AML-193 (cell line): Measurements from ENCODE around the gene MGMT.

Experiments
- DNase-seq, 2 experiments: peaks; one replicate each; lab custom pipeline; 2025; lab: John Stamatoyannopoulos, UW

Gene MGMT

GRCh38 chr10:129654461-129654860 lies 187.4 kb downstream of the MGMT start:
- DNase-seq: no peak

- DNase-seq: no peak
Observed at GRCh38 chr10:129655007-129655678, 188.1 kb downstream of the MGMT start.

GRCh38 chr10:129655679-129656031 lies 188.6 kb downstream of the MGMT start:
- DNase-seq: no peak

GRCh38 chr10:129656642-129657041 lies 189.6 kb downstream of the MGMT start:
- no peak for DNase-seq

- no peak for DNase-seq
Observed at GRCh38 chr10:129657297-129658017, 190.4 kb downstream of the MGMT start.

- DNase-seq: no peak
Observed at GRCh38 chr10:129658376-129659072, 191.5 kb downstream of the MGMT start.

GRCh38 chr10:129659508-129660268 lies 192.6 kb downstream of the MGMT start:
- no peak for DNase-seq

GRCh38 chr10:129660569-129660968 lies 193.5 kb downstream of the MGMT start:
- no peak for DNase-seq

GRCh38 chr10:129662426-129662825 lies 195.4 kb downstream of the MGMT start:
- no peak for DNase-seq

GRCh38 chr10:129670124-129670523 lies 203.1 kb downstream of the MGMT start:
- no peak for DNase-seq

GRCh38 chr10:129673292-129673691 lies 206.3 kb downstream of the MGMT start:
- DNase-seq: no peak

GRCh38 chr10:129675027-129675769 lies 208.2 kb downstream of the MGMT start:
- no peak for DNase-seq

- no peak for DNase-seq
Observed at GRCh38 chr10:129676014-129676413, 209.0 kb downstream of the MGMT start.

- DNase-seq: no peak
Observed at GRCh38 chr10:129677377-129677927, 210.4 kb downstream of the MGMT start.

- no peak for DNase-seq
Observed at GRCh38 chr10:129678186-129678585, 211.1 kb downstream of the MGMT start.

- DNase-seq: no peak
Observed at GRCh38 chr10:129679207-129679606, 212.2 kb downstream of the MGMT start.

- no peak for DNase-seq
Observed at GRCh38 chr10:129680661-129681344, 213.8 kb downstream of the MGMT start.

GRCh38 chr10:129681856-129682255 lies 214.8 kb downstream of the MGMT start:
- DNase-seq: no peak

- DNase-seq: no peak
Observed at GRCh38 chr10:129683519-129683918, 216.5 kb downstream of the MGMT start.

- no peak for DNase-seq
Observed at GRCh38 chr10:129683920-129684319, 216.9 kb downstream of the MGMT start.

- DNase-seq: no peak
Observed at GRCh38 chr10:129685271-129685670, 218.2 kb downstream of the MGMT start.
